ENCODE measurements around the gene ABR.
"Not testable (repeated sequence)": the region's sequence is repeated elsewhere in the genome, so short reads cannot be mapped to it uniquely, and the experiment has no call there.

Gene ABR

GRCh38 chr17:1048516-1049115 is 131.2 kb downstream of the ABR start:
- DNase-seq (ENCODE audit: low read depth in 2 of 2): not testable (repeated sequence)

GRCh38 chr17:1047879-1048470 is 131.8 kb downstream of the ABR start:
- DNase-seq (ENCODE audit: low read depth in 2 of 2): no peak

DNA sequence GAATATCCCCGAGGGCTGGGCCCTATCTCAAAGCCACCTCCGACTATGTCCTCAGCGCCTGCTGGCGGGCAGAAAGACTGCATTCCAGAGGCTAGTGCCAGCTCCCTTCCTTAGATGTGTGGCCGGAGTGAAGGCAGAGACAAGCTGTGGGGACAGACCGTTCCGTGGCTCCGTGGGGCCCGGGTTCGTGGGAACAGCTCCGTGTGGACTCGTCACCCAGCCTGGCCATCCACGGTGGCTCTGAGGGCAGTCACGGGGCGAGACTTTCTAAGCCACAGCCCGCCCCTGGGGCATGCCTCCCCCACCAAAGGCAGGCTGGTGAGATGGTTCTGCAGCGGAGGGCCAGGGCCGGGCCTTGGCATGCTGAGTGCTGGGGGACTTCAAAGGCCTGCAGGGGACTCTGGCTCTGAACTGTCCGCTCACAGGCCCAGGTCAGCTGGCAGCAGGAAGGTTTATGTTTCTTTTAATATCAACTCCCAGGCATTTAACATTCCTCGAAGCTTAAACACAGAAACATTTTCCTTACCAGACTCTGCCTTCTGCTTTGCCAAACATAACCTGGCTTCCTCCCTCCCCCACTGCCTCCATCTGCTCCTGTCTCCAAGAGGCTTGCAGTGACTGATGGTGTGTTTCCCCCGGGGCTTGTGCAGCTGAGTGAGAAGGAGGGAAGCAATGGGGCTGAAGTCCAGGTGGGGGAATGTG is 132.5 kb downstream of the ABR start:
- DNase-seq (ENCODE audit: low read depth in 2 of 2): no peak

- no peak for DNase-seq (ENCODE audit: low read depth in 2 of 2)
These were observed 134.3 kb downstream of the ABR start for GRCh38 chr17:1045456-1045855.

GRCh38 chr17:1044387-1045009 is 135.3 kb downstream of the ABR start:
- DNase-seq (ENCODE audit: low read depth in 2 of 2): not testable (repeated sequence)

DNA sequence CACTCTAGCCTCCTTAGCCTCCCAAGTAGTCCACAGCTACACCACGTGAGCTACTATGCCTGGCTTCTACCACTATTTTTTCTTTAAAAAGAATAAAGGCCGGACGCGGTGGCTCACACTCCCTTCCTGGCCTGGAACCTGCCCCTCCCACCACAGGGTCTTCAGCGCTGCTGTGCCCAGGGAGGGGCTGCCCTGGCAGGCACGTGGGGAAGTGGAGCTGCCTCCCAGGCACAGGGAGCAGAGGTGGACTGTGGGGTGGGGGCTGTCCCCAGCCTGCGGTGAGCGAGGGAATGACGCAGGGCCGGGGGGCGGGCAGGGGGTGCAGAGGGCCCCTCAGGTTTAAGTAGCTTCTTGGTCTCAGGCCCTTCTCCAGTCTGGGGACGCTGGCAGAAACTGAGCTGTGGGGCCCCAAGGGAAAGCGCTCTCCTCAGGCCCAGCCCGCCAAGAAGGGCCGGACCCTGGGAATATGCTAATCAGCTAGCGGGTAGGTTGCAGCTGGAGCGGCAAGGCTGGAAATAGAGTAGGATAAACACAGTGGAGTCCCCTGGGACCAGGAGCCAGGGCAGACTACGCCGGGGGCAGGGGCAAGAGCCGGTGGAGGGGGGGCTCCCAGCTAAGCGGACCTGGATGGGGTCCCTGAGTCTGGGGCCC is 136.1 kb downstream of the ABR start:
- no peak for DNase-seq (ENCODE audit: low read depth in 2 of 2)

- DNase-seq (ENCODE audit: low read depth in 2 of 2): no peak
These were observed 137.3 kb downstream of the ABR start for GRCh38 chr17:1042486-1042885.

DNA sequence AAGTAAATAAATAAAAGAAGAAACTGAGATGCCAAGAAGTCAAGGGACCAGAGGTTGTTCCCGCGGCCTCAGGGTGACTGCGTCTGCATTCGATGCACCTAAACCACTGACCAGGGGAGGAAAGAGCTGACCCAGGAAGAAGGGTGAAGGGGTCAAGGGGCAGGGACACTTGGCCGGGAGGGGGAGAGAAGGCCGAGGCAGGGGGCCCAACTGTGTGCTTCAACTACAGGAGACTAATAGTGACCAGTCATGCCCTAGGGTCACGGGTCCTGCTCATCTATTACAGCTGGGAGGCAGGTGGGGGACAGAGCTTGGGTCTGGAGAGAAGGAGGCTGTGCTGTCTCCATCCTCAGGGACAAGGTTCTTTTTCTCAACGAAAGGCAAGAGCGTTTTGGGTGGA is 138.0 kb downstream of the ABR start:
- DNase-seq (ENCODE audit: low read depth in 2 of 2): no peak

GRCh38 chr17:1040216-1040600 is 139.6 kb downstream of the ABR start:
- no peak for DNase-seq (ENCODE audit: low read depth in 2 of 2)

GRCh38 chr17:1039511-1040215 is 140.1 kb downstream of the ABR start:
- DNase-seq (ENCODE audit: low read depth in 2 of 2): no peak

DNA sequence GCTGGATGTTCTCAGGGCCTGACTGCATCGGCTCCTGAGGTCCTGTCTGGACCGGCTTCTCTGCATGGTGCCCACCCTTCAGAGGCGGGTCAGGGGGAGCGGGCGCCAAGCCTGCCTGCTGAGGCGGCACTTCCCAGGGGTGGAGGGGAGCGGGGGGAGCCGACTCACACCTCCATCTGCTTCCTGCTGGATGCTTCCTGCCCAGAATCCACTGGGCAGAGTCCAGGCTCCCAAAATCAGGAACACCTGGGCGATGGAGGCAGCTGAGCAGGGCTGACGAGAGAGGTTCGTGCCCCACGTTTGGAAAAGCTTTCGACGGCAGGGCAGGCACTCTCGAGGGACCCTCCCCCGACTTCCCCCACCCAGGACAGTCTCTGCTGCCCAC is 140.7 kb downstream of the ABR start:
- DNase-seq (ENCODE audit: low read depth in 2 of 2): no peak

DNA sequence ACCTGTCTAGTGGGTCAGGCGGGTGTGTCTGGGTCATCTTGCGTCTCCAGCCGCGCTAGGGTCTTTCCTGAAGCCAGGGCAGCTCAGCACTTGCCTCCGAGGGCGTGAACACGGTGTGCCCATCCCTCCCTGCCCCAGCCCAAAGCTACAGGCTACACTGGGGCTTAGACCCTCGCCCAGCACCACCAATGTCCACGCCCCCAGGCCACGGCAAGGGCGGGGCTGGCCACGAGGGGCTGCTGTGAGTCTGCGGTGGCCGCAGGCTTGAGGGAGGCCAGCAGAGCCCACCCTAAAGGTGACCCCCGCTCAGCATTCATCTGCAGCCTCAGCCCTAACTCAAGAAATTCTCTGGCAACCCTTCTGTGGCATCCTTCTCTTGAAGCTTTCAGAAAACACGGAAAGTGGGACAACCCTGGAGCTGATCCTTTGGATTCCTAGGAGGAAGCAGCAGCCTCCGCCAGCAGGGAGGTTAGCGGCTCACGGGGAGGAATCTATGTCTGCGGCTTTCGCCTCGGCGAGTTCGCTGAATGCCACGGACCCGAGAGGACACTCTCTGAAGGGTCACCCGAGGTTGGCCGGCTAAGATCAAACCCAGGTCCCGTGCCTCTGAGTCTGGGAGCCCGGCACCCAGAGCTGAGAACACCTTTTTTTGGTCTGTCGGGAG is 141.2 kb downstream of the ABR start:
- DNase-seq (ENCODE audit: low read depth in 2 of 2): no peak

DNA sequence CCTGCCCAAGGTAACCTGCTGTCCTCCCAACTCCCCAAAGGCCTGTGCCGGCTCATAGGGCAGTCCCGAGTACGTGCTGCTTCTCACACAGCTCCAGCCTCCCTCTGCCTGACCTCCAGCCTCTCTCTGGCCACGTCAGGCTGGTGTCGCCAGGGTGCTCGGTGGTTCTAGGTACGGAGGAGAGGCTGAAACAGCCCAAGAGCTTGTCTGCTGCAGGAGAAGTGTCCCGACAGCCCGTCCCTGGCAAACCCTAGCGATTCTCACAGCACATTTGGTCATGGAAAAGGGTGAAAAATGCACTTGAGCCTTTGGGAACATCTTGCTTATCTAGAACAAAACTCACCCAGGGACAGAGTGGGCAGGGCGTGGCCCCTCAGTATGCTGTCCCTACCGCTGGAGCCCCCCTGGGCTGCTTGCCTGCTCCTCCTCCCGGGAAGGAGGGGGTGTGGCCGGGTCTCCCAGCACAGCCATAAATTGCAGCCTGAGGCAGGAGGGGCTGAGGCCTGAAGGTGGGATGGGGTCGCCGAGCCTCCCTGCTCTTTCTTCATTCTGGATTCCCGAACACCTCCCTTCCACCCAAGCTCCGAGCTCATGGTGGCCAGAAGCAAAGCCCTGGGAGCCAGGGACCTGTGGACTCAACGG is 142.4 kb downstream of the ABR start:
- no peak for DNase-seq (ENCODE audit: low read depth in 2 of 2)

GRCh38 chr17:1036845-1037237 is 142.9 kb downstream of the ABR start:
- DNase-seq (ENCODE audit: low read depth in 2 of 2): no peak

GRCh38 chr17:1036171-1036844 is 143.5 kb downstream of the ABR start:
- DNase-seq (ENCODE audit: low read depth in 2 of 2): no peak

DNA sequence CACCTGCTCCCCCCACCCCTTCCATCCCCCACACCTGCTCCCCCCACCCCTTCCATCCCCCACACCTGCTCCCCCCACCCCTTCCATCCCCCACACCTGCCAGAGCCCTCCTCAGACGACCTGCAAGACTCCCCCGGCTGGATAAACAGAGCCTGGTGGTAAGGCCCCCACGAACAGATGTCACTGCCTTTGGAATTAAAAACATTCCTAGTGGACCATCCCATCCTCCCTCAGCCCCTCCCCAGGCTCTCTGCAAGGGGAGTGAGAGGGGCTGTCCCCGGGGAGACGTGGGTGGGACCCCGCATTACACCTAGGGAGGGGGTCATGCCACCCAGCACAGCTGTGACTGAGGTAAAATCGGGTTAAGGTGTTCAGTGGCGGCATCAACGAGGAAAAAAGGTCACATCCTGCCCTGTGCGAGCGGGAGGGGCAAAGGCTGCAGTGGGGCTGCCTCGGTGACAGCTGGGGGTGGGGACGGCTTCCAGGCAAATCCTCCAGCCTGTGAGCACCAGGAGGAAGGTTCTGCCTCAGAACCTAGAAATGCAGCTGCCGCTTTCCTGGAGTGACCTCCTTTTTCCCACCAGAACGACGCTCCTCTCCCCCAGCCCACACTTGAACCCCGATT is 144.1 kb downstream of the ABR start:
- no peak for DNase-seq (ENCODE audit: low read depth in 2 of 2)

- no peak for DNase-seq (ENCODE audit: low read depth in 2 of 2)
These were observed 145.1 kb downstream of the ABR start for GRCh38 chr17:1034652-1035210.

DNA sequence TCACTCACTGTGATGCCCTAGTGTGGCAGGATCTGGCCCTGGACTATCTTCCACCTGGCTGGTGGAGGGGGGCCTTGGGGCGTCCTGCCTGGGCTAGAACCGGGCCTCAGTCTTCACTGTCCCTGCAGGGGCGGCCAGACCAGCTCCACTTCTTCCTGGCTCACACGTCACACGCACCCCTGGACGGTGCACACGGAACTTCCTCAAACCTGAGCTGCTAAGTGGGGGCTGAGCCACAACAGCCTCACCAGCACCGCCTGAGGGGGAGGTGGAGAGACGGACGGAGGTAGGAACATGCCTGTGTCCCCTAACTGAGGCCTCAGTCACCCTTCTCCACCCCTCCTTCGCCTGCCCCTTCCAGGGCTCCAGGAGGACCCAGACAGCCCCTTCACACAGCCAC is 146.3 kb downstream of the ABR start:
- DNase-seq (ENCODE audit: low read depth in 2 of 2): no peak

GRCh38 chr17:1032391-1032790 is 147.4 kb downstream of the ABR start:
- no peak for DNase-seq (ENCODE audit: low read depth in 2 of 2)

Data from stimulated activated CD4-positive, alpha-beta T cell treated with anti-CD3 and anti-CD28 coated beads, Interleukin-15, amount 100 ng/mL, for 48 hours (primary cell).